ENCODE data around the gene ST3GAL5. TPM values are rescaled to one million over a fixed set of nuclear protein-coding genes. Genes with fewer than 3 reads are reported as not detected.
"Not testable (repeated sequence)": the region's sequence is repeated elsewhere in the genome, so short reads cannot be mapped to it uniquely, and the experiment has no call there.

ST3GAL5 gene
- total RNA-seq, 4 donors from 2014 or later = 30.9 to 37.4 (median 32.9) TPM

DNA sequence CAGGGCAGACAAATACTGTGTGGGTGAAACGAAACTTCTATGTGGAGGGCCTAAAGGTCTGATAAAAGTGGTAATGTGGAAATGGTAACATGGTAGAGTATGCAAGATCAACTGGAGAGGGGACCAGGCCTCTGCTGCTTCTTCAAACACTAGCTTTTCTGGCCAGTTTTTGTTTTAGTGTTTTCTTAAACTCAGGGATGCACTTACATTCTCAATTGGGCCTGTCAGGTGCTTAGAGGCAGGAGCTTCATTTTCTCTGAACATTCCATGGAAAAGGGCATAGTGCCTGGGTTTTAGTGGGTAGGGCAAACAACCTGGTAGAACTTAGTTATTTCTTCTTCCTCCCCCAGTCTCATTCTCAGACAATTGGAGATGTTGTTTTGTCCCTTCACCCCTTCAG, 10.5 kb upstream of the ST3GAL5 start:
- no peaks in the 10 kb centered on the region for H3K36me3 ChIP-seq
- no peak for DNase-seq (ENCODE audit: low spot score in 2 of 2)
- H3K4me1 ChIP-seq = no peaks in the 10 kb centered on the region
- WGBS, 2 donors = 98% methylated on average over 1 of the region's 1 CpG
- H3K9me3 ChIP-seq = no peaks in the 10 kb centered on the region
- TF ChIP-seq CTCF (IDR thresholded peaks at IDR 0.05) (no peak), EP300 (IDR thresholded peaks at IDR 0.05) (no peak), POLR2A (IDR thresholded peaks at IDR 0.05) (no peak)
- no peaks in the 10 kb centered on the region for H3K27me3 ChIP-seq
- no peak overlapping the region for H3K27ac ChIP-seq
- no peak overlapping the region for H3K4me3 ChIP-seq

DNA sequence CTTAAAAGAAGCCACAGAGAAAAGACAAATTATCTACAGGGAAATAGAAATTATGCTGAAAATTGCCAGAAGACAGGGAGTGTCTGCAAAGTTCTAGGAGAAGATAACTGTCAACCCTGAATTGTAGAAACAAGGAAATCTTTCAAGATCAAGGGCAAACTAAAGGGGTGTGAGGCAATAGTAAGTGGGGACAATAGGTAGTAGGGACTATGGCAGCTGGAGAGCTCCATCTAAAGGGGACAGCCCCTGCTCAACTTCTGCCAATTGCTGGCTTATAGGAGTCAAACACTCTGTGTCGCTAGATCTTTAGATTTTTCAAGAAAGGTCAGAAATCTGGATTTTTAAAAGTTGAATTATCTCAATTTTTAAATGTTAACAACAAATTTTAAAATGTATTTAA, 10.1 kb upstream of the ST3GAL5 start:
- Histone ChIP-seq H3K27me3 (no peaks in the 10 kb centered on the region), H3K4me1 (peaks cover 0 to 3% (median 0%) of the 10 kb centered on the region in 4 donors), H3K9me3 (no peaks in the 10 kb centered on the region), H3K27ac (no peak overlapping the region), H3K36me3 (no peaks in the 10 kb centered on the region), H3K4me3 (no peak overlapping the region)
- TF ChIP-seq EP300 (IDR thresholded peaks at IDR 0.05) (no peak), POLR2A (IDR thresholded peaks at IDR 0.05) (no peak), CTCF (IDR thresholded peaks at IDR 0.05) (no peak)
- DNase-seq (ENCODE audit: low spot score in 2 of 2) = no peak
- WGBS, 2 donors = 95% methylated on average over 1 of the region's 1 CpG

GRCh38 chr2:85894554-85895278, 5.9 kb upstream of the ST3GAL5 start:
- not testable (repeated sequence) for H3K27me3 ChIP-seq; DNase-seq (ENCODE audit: low spot score in 2 of 2); H3K9me3 ChIP-seq; H3K4me3 ChIP-seq; H3K27ac ChIP-seq; H3K36me3 ChIP-seq
- H3K4me1 ChIP-seq = peaks cover 0 to 35% (median 11%) of the 10 kb centered on the region in 4 donors
- 96 to 97% methylated on average over 6 of the region's 6 CpGs for WGBS, 2 donors

DNA sequence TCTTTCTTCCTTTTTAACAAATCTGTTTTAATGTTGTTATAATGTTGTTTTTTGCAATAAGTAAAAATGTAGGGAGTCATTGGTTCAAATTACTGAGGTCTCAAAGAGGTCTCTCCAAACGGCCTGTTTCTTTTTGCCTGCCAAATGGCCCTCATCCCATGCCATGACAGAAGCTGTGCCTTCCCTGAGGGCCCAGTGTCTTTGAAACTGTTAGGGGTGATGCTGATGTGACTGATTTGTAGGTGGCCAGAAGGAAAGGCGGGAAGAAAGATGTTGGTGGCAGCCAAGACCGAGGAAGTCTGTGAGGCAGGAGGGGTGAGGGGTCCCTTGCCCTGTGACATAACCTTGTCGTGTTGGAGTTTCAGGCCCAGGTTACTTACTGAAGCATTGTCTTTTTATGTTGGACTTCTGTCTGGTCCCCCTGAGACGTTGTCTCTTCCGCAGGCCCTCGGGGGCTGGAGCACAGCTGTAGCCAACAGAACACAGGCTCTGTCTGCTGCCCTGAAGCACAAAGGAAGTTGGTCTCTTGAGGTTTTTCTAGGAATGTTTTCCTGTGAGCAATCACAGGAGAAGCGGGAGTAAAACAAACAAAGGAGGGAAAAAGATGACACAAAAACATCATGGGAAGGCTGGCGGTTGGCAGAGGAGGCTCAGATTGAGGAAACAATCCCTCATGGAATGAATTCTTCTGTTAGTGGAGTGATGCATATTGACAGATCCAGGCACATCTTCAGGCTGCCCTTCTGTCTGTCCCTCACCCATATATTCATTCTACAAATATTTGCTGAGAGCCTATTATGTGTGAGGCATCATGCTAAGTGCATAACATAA, 4.9 kb upstream of the ST3GAL5 start:
- Histone ChIP-seq H3K36me3 (no peaks in the 10 kb centered on the region), H3K9me3 (no peaks in the 10 kb centered on the region), H3K27me3 (no peaks in the 10 kb centered on the region), H3K4me1 (peaks cover 0 to 38% (median 11%) of the 10 kb centered on the region in 4 donors), H3K27ac (no peak overlapping the region), H3K4me3 (no peak overlapping the region)
- DNase-seq (ENCODE audit: low spot score in 2 of 2) = no peak
- 55 to 56% methylated on average over 9 of the region's 9 CpGs for WGBS, 2 donors
- TF ChIP-seq CTCF (IDR thresholded peaks at IDR 0.05) (no peak), POLR2A (IDR thresholded peaks at IDR 0.05) (no peak), EP300 (IDR thresholded peaks at IDR 0.05) (no peak)

- H3K4me3 ChIP-seq = no peak overlapping the region
- no peaks in the 10 kb centered on the region for H3K36me3 ChIP-seq
- TF ChIP-seq EP300 (IDR thresholded peaks at IDR 0.05) (no peak), CTCF (IDR thresholded peaks at IDR 0.05) (no peak), POLR2A (IDR thresholded peaks at IDR 0.05) (no peak)
- H3K27me3 ChIP-seq = no peaks in the 10 kb centered on the region
- H3K27ac ChIP-seq = peak overlapping the region in 1 of 4 donors; percentile 2
- no peak for DNase-seq (ENCODE audit: low spot score in 2 of 2)
- H3K4me1 ChIP-seq = peaks cover 0 to 46% (median 13%) of the 10 kb centered on the region in 4 donors
- H3K9me3 ChIP-seq = no peaks in the 10 kb centered on the region
- 89 to 90% methylated on average over 5 of the region's 5 CpGs for WGBS, 2 donors
Observed at GRCh38 chr2:85892216-85892944, 3.6 kb upstream of the ST3GAL5 start.
